MCF 10A (cell line): ENCODE measurements around the gene PITHD1. TPM values are rescaled to one million over a fixed set of nuclear protein-coding genes. Genes with fewer than 3 reads are reported as not detected.

Experiments
- BruUV-seq: library from RNA; stranded (reverse); fragments of 400-500 nt; replicated peaks from 2 replicates; lab custom pipeline; 2021; lab: Mats Ljungman, UMichigan
- CTCF ChIA-PET: fragments of 300-600 bp; sonication (Branson Sonifier 250); formaldehyde crosslinking; extraction: SDS; loops from one replicate; lab custom pipeline; 2021; ENCODE audit warnings: antibody characterized with exemption, inconsistent platforms; lab: Yijun Ruan, JAX
- POLR2A ChIA-PET: fragments of 300-600, 350-650 bp; sonication (Branson Sonifier 250); formaldehyde crosslinking; extraction: SDS; loops from one replicate; lab custom pipeline; 2020; ENCODE audit warnings: antibody characterized with exemption, inconsistent platforms; lab: Yijun Ruan, JAX
- DNase-seq: peaks from one replicate; pipeline ENCODE4 v3.0.0-alpha.2; 2018; ENCODE audit not compliant: unreplicated experiment
- H3K27ac Mint-ChIP-seq: one replicate; pipeline ENCODE4 v1.8.0; 2022; ENCODE audit warnings: mild to moderate bottlenecking, low read depth, mixed read lengths; ENCODE audit not compliant: unreplicated experiment
- H3K27me3 Mint-ChIP-seq: one replicate; pipeline ENCODE4 v1.8.0; 2022; ENCODE audit warnings: mixed read lengths; ENCODE audit not compliant: insufficient read depth, unreplicated experiment
- H3K36me3 Mint-ChIP-seq: one replicate; pipeline ENCODE4 v1.8.0; 2022; ENCODE audit warnings: mild to moderate bottlenecking, moderate library complexity, mixed read lengths; ENCODE audit not compliant: insufficient read depth, unreplicated experiment
- H3K4me1 Mint-ChIP-seq: one replicate; pipeline ENCODE4 v1.8.0; 2022; ENCODE audit warnings: mixed read lengths; ENCODE audit not compliant: insufficient read depth, unreplicated experiment
- H3K4me3 Mint-ChIP-seq: one replicate; pipeline ENCODE4 v1.8.0; 2022; ENCODE audit warnings: mild to moderate bottlenecking, moderate library complexity, mixed read lengths; ENCODE audit not compliant: unreplicated experiment
- H3K9me3 Mint-ChIP-seq: one replicate; pipeline ENCODE4 v1.8.0; 2022; ENCODE audit warnings: mixed read lengths; ENCODE audit not compliant: unreplicated experiment
- intact Hi-C: fragments of 100-400 bp; cut with micrococcal nuclease; formaldehyde crosslinking; loops from 2 replicates; pipeline ENCODE4 v1.14.1; 2022
- total RNA-seq: library from RNA; stranded (reverse); gene quantifications from 2 replicates; pipeline ENCODE4 v1.2.3, GENCODE V29; 2022
- TF ChIP-seq, protein P1 (sequence below): fragments of 200-600 bp; IDR thresholded peaks from one replicate; pipeline ENCODE4 v1.8.0; 2022; ENCODE audit warnings: antibody characterized with exemption, mild to moderate bottlenecking; ENCODE audit not compliant: unreplicated experiment

Gene PITHD1
- total RNA-seq, 1 experiment from 2014 or later, result 37.8 TPM

DNA sequence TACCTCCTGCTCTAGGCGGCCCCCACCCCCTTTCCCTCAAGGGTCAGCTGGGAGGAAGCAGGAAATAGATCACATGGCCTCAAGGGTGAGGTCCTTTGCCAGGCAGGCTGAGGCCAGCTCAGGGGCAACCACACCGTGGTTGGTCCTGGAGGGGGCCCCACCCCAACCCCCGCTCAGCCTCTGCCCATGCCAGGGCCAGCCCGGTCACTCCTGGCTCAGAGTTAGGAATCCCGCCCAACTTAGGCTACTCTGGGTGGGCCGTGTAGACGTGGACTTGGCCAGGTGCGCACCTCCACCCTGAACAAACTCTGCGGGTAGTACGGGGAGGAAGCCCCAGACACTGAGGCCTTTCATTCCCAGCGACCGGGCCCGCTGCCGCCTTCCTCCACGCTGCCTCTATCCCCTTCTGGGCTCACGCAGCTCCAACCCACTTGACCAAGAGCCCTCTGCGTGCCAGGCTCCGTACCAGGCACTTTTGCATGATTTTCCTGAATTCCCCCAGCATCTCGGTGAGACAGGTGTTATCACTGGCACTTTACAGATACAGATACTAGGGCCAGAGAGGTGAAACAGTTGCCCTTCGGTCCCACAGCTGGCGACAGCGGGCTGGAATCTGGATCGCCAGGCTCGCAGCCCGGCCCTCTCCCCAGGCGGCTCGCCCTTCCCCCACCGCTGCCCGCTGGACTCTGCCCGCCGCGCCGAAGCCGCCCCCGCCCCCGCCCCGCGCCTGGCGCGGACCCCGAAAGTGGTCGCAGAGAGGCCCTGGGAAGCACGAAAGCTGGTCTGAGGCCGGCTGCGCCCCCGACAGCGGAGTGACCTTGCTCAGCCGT, 21.6 kb downstream of the PITHD1 start:
- TSS peak; percentile 86 for BruUV-seq
- TF ChIP-seq, protein P1, sequence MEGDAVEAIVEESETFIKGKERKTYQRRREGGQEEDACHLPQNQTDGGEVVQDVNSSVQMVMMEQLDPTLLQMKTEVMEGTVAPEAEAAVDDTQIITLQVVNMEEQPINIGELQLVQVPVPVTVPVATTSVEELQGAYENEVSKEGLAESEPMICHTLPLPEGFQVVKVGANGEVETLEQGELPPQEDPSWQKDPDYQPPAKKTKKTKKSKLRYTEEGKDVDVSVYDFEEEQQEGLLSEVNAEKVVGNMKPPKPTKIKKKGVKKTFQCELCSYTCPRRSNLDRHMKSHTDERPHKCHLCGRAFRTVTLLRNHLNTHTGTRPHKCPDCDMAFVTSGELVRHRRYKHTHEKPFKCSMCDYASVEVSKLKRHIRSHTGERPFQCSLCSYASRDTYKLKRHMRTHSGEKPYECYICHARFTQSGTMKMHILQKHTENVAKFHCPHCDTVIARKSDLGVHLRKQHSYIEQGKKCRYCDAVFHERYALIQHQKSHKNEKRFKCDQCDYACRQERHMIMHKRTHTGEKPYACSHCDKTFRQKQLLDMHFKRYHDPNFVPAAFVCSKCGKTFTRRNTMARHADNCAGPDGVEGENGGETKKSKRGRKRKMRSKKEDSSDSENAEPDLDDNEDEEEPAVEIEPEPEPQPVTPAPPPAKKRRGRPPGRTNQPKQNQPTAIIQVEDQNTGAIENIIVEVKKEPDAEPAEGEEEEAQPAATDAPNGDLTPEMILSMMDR, result no peak

DNA sequence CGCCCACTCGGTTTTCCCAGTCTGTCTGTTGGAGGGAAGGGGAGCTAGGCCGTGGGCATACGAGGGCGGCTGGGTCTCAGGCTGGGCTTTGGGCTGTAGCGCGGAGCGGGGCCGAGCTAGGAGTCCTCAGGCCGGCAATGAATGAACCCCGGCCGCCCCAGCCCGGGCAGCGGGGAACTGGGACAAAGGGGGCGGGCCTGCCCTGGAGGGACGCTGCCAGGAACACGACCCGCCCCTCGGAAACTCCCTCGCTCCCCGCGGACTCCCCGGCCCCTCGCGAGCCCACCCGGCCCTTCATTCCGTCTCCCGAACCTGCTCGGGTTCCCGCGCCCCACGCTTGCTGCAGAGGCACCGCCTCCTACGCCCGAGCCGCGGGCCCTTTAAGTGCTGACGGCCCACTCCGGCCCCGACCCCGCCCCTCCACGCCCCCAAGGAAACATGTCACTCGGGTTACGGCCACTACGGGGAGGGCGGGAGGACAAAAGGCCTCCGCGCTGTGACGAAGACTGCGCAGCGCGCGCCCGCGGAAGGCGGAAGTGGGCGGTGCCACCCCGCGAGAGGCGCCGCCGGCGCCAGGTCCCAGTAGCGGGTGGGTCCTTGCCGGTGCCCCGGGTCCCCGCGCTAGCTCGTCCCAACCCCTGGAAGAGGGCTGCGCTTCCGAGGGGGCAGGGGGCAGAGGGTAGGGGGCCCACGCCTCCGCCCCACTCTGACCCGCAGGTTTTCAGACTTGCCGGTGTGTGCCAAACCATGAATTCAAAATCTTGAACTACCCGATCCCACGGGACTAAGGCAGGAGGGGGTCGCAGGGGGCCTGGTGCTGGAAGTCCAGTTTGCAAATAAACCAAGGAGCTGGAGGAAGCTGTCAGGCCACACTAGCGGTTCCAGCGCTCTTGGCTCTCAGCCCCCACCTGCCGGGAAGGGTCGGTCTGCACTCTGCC, 22.5 kb downstream of the PITHD1 start, which contains the start of gene GALE:
Gene GALE, minus strand, starts transcription at position 355 of the 938 bp plus-strand sequence. CDS start 1,747 bp downstream, outside the sequence.
- no peaks in the 10 kb centered on the region for H3K9me3 Mint-ChIP-seq
- TF ChIP-seq, protein P1, result no peak
- peak within 1 kb of the TSS; percentile 91 for H3K27ac Mint-ChIP-seq
- H3K36me3 Mint-ChIP-seq, result peaks cover 39% of the 10 kb centered on the region
- ChIA-PET POLR2A (interaction anchor here (0.7 to 17.8 kb wide), 28 partner anchors 8 to 398 kb away, joined by 3 to 395 read pairs (median 5); partner anchors contain the start of genes ELOA, HMGCL, LYPLA2 and PITHD1), CTCF (interaction anchor here (0.5 to 2.4 kb wide), 10 partner anchors 9 to 270 kb away, joined by 3 to 17 read pairs (median 4); partner anchors contain the start of genes ELOA and PITHD1)
- no peaks in the 10 kb centered on the region for H3K27me3 Mint-ChIP-seq
- peak; percentile 96 for DNase-seq
- intact Hi-C loops, result loop anchor here (1.0 kb wide), 1 partner anchor 155 kb away; no protein-coding TSS in a partner anchor
- no peaks in the 10 kb centered on the region for H3K4me1 Mint-ChIP-seq
- no TSS peak for BruUV-seq
- peak within 1 kb of the TSS; percentile 90 for H3K4me3 Mint-ChIP-seq

More for the DNA sequence above, 21.6 kb downstream of the PITHD1 start:
- H3K36me3 Mint-ChIP-seq, result peaks cover 42% of the 10 kb centered on the region
- no peaks in the 10 kb centered on the region for H3K27me3 Mint-ChIP-seq
- POLR2A ChIA-PET, result interaction anchor here (0.6 to 17.8 kb wide), 30 partner anchors 9 to 244 kb away, joined by 3 to 395 read pairs (median 5); partner anchors contain the start of genes ELOA, HMGCL, LYPLA2 and PITHD1
- peak; percentile 94 for DNase-seq
- intact Hi-C loops, result loop anchor here (1.0 kb wide), 1 partner anchor 156 kb away; no protein-coding TSS in a partner anchor
- no peaks in the 10 kb centered on the region for H3K4me1 Mint-ChIP-seq
- H3K27ac Mint-ChIP-seq, result peak overlapping the region; percentile 91
- H3K9me3 Mint-ChIP-seq, result no peaks in the 10 kb centered on the region
- H3K4me3 Mint-ChIP-seq, result peak overlapping the region; percentile 90
- CTCF ChIA-PET, result interaction anchor here (0.6 to 2.3 kb wide), 8 partner anchors 7 to 235 kb away, joined by 3 to 10 read pairs (median 6); no protein-coding TSS in a partner anchor

DNA sequence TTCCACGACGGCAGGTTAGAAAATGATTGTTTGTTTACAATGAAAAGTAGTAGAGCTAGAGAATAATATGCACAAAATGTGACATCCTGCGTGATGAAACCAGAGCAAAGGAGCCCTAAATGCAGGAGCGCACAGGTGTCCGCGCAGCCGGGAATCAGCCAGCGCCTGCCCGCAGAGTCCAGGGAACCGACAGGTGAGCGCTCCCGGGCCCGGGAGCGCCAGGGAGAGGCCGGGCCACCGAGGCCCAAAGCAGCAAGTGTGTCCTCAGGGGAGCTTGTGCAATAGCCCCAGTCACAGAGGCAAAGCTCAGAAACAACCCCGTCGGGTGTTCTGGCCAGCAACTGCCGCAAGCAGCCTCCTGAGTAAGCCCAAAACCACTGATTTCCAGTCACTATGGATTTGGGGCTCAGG, 23.1 kb downstream of the PITHD1 start:
- CTCF ChIA-PET, result interaction anchor here (0.6 to 2.4 kb wide), 7 partner anchors 9 to 115 kb away, joined by 3 to 17 read pairs (median 4); partner anchors contain the start of genes CNR2 and PITHD1
- H3K4me1 Mint-ChIP-seq, result no peaks in the 10 kb centered on the region
- H3K27ac Mint-ChIP-seq, result peak overlapping the region; percentile 91
- POLR2A ChIA-PET, result interaction anchor here (0.7 to 17.8 kb wide), 26 partner anchors 8 to 398 kb away, joined by 3 to 395 read pairs (median 4); partner anchors contain the start of genes ELOA, HMGCL, LYPLA2 and PITHD1
- DNase-seq, result peak; percentile 39
- no TSS peak for BruUV-seq
- peaks cover 41% of the 10 kb centered on the region for H3K36me3 Mint-ChIP-seq
- TF ChIP-seq, protein P1, result no peak
- intact Hi-C loops, result no loop called here
- no peaks in the 10 kb centered on the region for H3K27me3 Mint-ChIP-seq
- peak overlapping the region; percentile 90 for H3K4me3 Mint-ChIP-seq
- no peaks in the 10 kb centered on the region for H3K9me3 Mint-ChIP-seq
